A673 (cell line): ENCODE measurements around the gene RIPK3.

Experiments used
- EZH2 ChIP-seq: fragments of 200-600 bp; sonication (generic); IDR thresholded peaks from 2 replicates; pipeline ENCODE4 v1.6.1; 2017; ENCODE audit warnings: borderline replicate concordance, low read depth, mild to moderate bottlenecking, mixed read lengths, antibody characterized with exemption, low read length; ENCODE audit not compliant: poor library complexity, severe bottlenecking
- TF ChIP-seq, protein P1 (sequence below): fragments of 300-800, 200-600 bp; sonication (generic); conservative IDR thresholded peaks from 2 replicates; pipeline ENCODE4 v1.5.1; 2017; ENCODE audit warnings: low read depth, mild to moderate bottlenecking, antibody characterized with exemption, low read length, moderate library complexity, mixed read lengths

DNA sequence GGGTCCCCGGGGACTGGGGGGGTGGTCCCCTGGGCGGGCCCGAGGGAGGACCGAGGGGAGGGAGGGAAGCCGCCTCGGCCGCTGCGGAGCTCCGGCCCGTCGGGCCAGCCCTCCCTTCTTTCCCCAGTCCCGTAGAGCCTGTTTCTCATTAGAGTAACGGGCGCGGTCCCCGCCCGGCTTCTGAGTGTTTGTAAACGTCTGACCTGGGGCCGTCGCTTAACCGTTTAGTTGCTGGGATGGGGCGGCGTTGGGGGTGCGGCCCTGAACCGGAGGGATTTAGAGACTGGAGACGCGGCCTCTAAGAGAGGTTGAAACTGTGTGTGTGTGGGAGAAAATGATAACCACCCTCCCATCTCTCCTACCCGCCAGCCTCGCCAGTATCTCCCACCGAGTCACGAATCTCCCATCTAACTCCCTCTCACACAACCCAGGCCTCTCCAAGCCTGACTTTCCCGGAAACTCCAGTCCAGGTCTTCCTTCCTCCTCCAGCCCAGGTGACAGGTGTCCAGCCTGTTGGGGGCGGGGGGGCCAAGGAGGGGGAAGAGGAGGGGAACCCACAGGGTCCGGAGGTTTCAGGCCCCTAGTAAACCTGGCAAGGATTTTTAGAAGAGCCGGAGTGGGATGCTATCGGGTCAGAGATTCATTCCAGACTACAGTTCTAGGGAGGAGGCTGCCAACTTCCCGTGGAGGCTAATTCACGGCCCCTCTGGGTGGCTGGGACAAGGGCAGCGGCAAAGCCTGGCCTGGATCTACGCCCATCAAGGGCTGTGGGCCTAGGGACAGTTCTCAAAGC is 27.1 kb upstream of the RIPK3 start:
- TF ChIP-seq, protein P1, sequence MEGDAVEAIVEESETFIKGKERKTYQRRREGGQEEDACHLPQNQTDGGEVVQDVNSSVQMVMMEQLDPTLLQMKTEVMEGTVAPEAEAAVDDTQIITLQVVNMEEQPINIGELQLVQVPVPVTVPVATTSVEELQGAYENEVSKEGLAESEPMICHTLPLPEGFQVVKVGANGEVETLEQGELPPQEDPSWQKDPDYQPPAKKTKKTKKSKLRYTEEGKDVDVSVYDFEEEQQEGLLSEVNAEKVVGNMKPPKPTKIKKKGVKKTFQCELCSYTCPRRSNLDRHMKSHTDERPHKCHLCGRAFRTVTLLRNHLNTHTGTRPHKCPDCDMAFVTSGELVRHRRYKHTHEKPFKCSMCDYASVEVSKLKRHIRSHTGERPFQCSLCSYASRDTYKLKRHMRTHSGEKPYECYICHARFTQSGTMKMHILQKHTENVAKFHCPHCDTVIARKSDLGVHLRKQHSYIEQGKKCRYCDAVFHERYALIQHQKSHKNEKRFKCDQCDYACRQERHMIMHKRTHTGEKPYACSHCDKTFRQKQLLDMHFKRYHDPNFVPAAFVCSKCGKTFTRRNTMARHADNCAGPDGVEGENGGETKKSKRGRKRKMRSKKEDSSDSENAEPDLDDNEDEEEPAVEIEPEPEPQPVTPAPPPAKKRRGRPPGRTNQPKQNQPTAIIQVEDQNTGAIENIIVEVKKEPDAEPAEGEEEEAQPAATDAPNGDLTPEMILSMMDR, result no peak
- no peak for TF ChIP-seq EZH2
